ENCODE data around the gene GAL3ST2.

The GAL3ST2 gene

GRCh38 chr2:241843321-241844065 is 66.9 kb downstream of the GAL3ST2 start:
- Histone ChIP-seq H3F3A (ENCODE audit: insufficient read depth) (no peaks in the 10 kb centered on the region), H3K27me3 (ENCODE audit: low read length) (no peaks in the 10 kb centered on the region), H3K9me3 (ENCODE audit: insufficient read depth, low read length) (no peaks in the 10 kb centered on the region), H3K79me2 (ENCODE audit: insufficient read depth, low read length) (no peaks in the 10 kb centered on the region), H3K9ac (ENCODE audit: low read length) (no peak overlapping the region), H2AFZ (ENCODE audit: low read depth, low read length, severe bottlenecking) (no peak overlapping the region), H3K9me2 (replicated peaks; ENCODE audit: insufficient read depth, low read length) (no peaks in the 10 kb centered on the region), H3K36me3 (ENCODE audit: low read length) (no peaks in the 10 kb centered on the region), H3K4me2 (ENCODE audit: low read depth, low read length, poor library complexity, severe bottlenecking) (no peak overlapping the region), H3K4me3 (ENCODE audit: insufficient read depth, low read length, poor library complexity, severe bottlenecking) (no peak overlapping the region), H3K27ac (ENCODE audit: low read depth, low read length) (no peak overlapping the region), H4K20me1 (ENCODE audit: low read depth, low read length) (no peaks in the 10 kb centered on the region)
- TF ChIP-seq, protein P1, sequence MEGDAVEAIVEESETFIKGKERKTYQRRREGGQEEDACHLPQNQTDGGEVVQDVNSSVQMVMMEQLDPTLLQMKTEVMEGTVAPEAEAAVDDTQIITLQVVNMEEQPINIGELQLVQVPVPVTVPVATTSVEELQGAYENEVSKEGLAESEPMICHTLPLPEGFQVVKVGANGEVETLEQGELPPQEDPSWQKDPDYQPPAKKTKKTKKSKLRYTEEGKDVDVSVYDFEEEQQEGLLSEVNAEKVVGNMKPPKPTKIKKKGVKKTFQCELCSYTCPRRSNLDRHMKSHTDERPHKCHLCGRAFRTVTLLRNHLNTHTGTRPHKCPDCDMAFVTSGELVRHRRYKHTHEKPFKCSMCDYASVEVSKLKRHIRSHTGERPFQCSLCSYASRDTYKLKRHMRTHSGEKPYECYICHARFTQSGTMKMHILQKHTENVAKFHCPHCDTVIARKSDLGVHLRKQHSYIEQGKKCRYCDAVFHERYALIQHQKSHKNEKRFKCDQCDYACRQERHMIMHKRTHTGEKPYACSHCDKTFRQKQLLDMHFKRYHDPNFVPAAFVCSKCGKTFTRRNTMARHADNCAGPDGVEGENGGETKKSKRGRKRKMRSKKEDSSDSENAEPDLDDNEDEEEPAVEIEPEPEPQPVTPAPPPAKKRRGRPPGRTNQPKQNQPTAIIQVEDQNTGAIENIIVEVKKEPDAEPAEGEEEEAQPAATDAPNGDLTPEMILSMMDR (IDR thresholded peaks at IDR 0.05; ENCODE audit: insufficient read depth, low read length, poor library complexity, severe bottlenecking) = no peak
- no peak for TF ChIP-seq EZH2phosphoT487 (conservative IDR thresholded peaks at IDR 0.05; ENCODE audit: low read length)

GRCh38 chr2:241844066-241844728 is 67.6 kb downstream of the GAL3ST2 start:
- no peak for TF ChIP-seq EZH2phosphoT487 (conservative IDR thresholded peaks at IDR 0.05; ENCODE audit: low read length)
- TF ChIP-seq, protein P1 (IDR thresholded peaks at IDR 0.05; ENCODE audit: insufficient read depth, low read length, poor library complexity, severe bottlenecking) = no peak
- no peak overlapping the region for H3K4me2 ChIP-seq (ENCODE audit: low read depth, low read length, poor library complexity, severe bottlenecking)
- no peaks in the 10 kb centered on the region for H3F3A ChIP-seq (ENCODE audit: insufficient read depth)
- no peak overlapping the region for H3K27ac ChIP-seq (ENCODE audit: low read depth, low read length)
- H3K4me3 ChIP-seq (ENCODE audit: insufficient read depth, low read length, poor library complexity, severe bottlenecking) = no peak overlapping the region
- no peaks in the 10 kb centered on the region for H3K36me3 ChIP-seq (ENCODE audit: low read length)
- H3K27me3 ChIP-seq (ENCODE audit: low read length) = no peaks in the 10 kb centered on the region
- no peaks in the 10 kb centered on the region for H3K9me2 ChIP-seq (replicated peaks; ENCODE audit: insufficient read depth, low read length)
- no peak overlapping the region for H3K9ac ChIP-seq (ENCODE audit: low read length)
- H3K9me3 ChIP-seq (ENCODE audit: insufficient read depth, low read length) = no peaks in the 10 kb centered on the region
- H2AFZ ChIP-seq (ENCODE audit: low read depth, low read length, severe bottlenecking) = no peak overlapping the region
- H4K20me1 ChIP-seq (ENCODE audit: low read depth, low read length) = no peaks in the 10 kb centered on the region
- H3K79me2 ChIP-seq (ENCODE audit: insufficient read depth, low read length) = no peaks in the 10 kb centered on the region

GRCh38 chr2:241844831-241845578 is 68.4 kb downstream of the GAL3ST2 start:
- no peaks in the 10 kb centered on the region for H3K27me3 ChIP-seq (ENCODE audit: low read length)
- H3F3A ChIP-seq (ENCODE audit: insufficient read depth) = no peaks in the 10 kb centered on the region
- H4K20me1 ChIP-seq (ENCODE audit: low read depth, low read length) = no peaks in the 10 kb centered on the region
- H3K27ac ChIP-seq (ENCODE audit: low read depth, low read length) = no peak overlapping the region
- H3K9me2 ChIP-seq (replicated peaks; ENCODE audit: insufficient read depth, low read length) = no peaks in the 10 kb centered on the region
- no peak overlapping the region for H3K4me3 ChIP-seq (ENCODE audit: insufficient read depth, low read length, poor library complexity, severe bottlenecking)
- H2AFZ ChIP-seq (ENCODE audit: low read depth, low read length, severe bottlenecking) = no peak overlapping the region
- no peaks in the 10 kb centered on the region for H3K36me3 ChIP-seq (ENCODE audit: low read length)
- H3K79me2 ChIP-seq (ENCODE audit: insufficient read depth, low read length) = no peaks in the 10 kb centered on the region
- no peak overlapping the region for H3K9ac ChIP-seq (ENCODE audit: low read length)
- no peak for TF ChIP-seq EZH2phosphoT487 (conservative IDR thresholded peaks at IDR 0.05; ENCODE audit: low read length)
- TF ChIP-seq, protein P1 (IDR thresholded peaks at IDR 0.05; ENCODE audit: insufficient read depth, low read length, poor library complexity, severe bottlenecking) = no peak
- H3K4me2 ChIP-seq (ENCODE audit: low read depth, low read length, poor library complexity, severe bottlenecking) = no peak overlapping the region
- no peaks in the 10 kb centered on the region for H3K9me3 ChIP-seq (ENCODE audit: insufficient read depth, low read length)

All from SU-DHL-6 (cell line).